GM12878 (cell line): ENCODE results near the gene RAB3GAP1. TPM values are rescaled to one million over a fixed set of nuclear protein-coding genes. Genes with fewer than 3 reads are reported as not detected.

Source experiments
- MTA3 ChIP-seq: IDR thresholded peaks from 2 replicates; pipeline ENCODE4 v1.6.1; 2012; ENCODE audit warnings: low read length, inconsistent platforms, borderline replicate concordance
- PML ChIP-seq: IDR thresholded peaks from 2 replicates; pipeline ENCODE4 v1.6.1; 2012; ENCODE audit warnings: low read length, inconsistent platforms
- RELB ChIP-seq: fragments of 450-650 bp; IDR thresholded peaks from 2 replicates; pipeline ENCODE4 v1.6.1; 2017; ENCODE audit warnings: low read depth, mild to moderate bottlenecking, moderate library complexity
- RFX5 ChIP-seq: IDR thresholded peaks from 2 replicates; pipeline ENCODE4 v1.6.1; 2011; ENCODE audit warnings: low read depth, low read length, improper control_type of control experiment
- ZNF592 ChIP-seq: fragments of 450-650 bp; IDR thresholded peaks from 2 replicates; pipeline ENCODE4 v1.6.1; 2017; ENCODE audit warnings: mild to moderate bottlenecking, moderate library complexity
- polyA plus RNA-seq, 11 experiments: library from polyadenylated mRNA; depleted of rRNA in 4 of 11; unstranded in 6 of 11; stranded (reverse) in 5 of 11; fragments of >200 nt; fragmentation: Nextera tagmentation in 4 of 11; fragmentation: Illumina TruSeq in 1 of 11; extraction: Ambion mirVana in 4 of 11; extraction: Trizol in 1 of 11; gene quantifications; 1 replicate in 1 of 11; 2 replicates in 10 of 11; pipeline versions ENCODE4 v1.2.1 to v1.2.3, GENCODE V29; 2011 to 2016; ENCODE audit warnings: inconsistent platforms in 2 of 11, missing spikeins in 2 of 11, low read depth in 1 of 11
- total RNA-seq, 4 experiments: library from RNA; depleted of rRNA in 3 of 4; stranded (reverse); fragments of >200 nt in 3 of 4; fragmentation: Illumina TruSeq in 1 of 4; extraction: Trizol in 1 of 4; gene quantifications; 2 replicates each; pipeline versions ENCODE4 v1.2.1 to v1.2.3, GENCODE V29; 2013 to 2021

The RAB3GAP1 gene
- total and polyA plus RNA-seq, 10 of the 15 experiments (the other 5 are each of a cell fraction or from before 2014, with no cell fraction given): 13.7 to 36.9 (median 21.0) TPM

GRCh38 chr2:135009339-135009738 lies 42.8 kb upstream of the RAB3GAP1 start (continued):
- TF ChIP-seq RELB (no peak), RFX5 (no peak), ZNF592 (no peak), MTA3 (no peak), PML (no peak)
